ENCODE results near the gene ZFP36L1. TPM values are rescaled to one million over a fixed set of nuclear protein-coding genes. Genes with fewer than 3 reads are reported as not detected.

The ZFP36L1 gene
- total RNA-seq, 1 donor from 2014 or later: 180 TPM

- H3K4me3 Mint-ChIP-seq (ENCODE audit: unreplicated experiment): no peak overlapping the region
- no peaks in the 10 kb centered on the region for H3K27me3 Mint-ChIP-seq (ENCODE audit: low read depth)
- peaks cover 5% of the 10 kb centered on the region for H3K4me1 Mint-ChIP-seq (ENCODE audit: low read depth)
- no peak for DNase-seq (ENCODE audit: low spot score)
- TF ChIP-seq, protein P1, sequence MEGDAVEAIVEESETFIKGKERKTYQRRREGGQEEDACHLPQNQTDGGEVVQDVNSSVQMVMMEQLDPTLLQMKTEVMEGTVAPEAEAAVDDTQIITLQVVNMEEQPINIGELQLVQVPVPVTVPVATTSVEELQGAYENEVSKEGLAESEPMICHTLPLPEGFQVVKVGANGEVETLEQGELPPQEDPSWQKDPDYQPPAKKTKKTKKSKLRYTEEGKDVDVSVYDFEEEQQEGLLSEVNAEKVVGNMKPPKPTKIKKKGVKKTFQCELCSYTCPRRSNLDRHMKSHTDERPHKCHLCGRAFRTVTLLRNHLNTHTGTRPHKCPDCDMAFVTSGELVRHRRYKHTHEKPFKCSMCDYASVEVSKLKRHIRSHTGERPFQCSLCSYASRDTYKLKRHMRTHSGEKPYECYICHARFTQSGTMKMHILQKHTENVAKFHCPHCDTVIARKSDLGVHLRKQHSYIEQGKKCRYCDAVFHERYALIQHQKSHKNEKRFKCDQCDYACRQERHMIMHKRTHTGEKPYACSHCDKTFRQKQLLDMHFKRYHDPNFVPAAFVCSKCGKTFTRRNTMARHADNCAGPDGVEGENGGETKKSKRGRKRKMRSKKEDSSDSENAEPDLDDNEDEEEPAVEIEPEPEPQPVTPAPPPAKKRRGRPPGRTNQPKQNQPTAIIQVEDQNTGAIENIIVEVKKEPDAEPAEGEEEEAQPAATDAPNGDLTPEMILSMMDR (IDR thresholded peaks at IDR 0.05): no peak
- H3K27ac Mint-ChIP-seq (ENCODE audit: unreplicated experiment): no peak overlapping the region
- peaks cover 62% of the 10 kb centered on the region for H3K36me3 Mint-ChIP-seq (ENCODE audit: low read depth)
- peaks cover 50% of the 10 kb centered on the region for H3K9me3 Mint-ChIP-seq (ENCODE audit: low read depth)
Measured at GRCh38 chr14:68836082-68836481, 43.2 kb upstream of the ZFP36L1 start.

DNA sequence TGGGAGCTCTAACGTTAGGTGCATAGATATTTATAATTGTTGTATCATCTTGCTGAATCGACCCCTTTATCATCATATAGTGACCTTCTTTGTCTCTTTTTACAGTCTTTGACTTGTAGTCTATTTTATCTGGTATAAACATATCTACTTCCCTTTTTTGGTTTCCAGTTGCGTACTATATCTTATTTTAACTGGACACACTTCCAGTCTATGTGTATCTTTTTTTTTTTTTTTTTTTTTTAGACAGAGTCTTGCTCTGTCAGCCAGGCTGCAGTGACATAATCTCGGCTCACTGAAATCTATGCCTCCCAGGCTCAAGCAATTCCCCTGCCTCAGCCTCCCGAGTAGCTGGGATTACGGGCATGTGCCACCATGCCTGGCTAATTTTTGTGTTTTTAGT, 41.9 kb upstream of the ZFP36L1 start:
- TF ChIP-seq, protein P1 (IDR thresholded peaks at IDR 0.05): no peak

GRCh38 chr14:68828698-68829097, 35.8 kb upstream of the ZFP36L1 start:
- H3K36me3 Mint-ChIP-seq (ENCODE audit: low read depth): peaks cover 13% of the 10 kb centered on the region
- peaks cover 24% of the 10 kb centered on the region for H3K9me3 Mint-ChIP-seq (ENCODE audit: low read depth)
- TF ChIP-seq, protein P1 (IDR thresholded peaks at IDR 0.05): no peak
- H3K4me3 Mint-ChIP-seq (ENCODE audit: unreplicated experiment): no peak overlapping the region
- H3K27me3 Mint-ChIP-seq (ENCODE audit: low read depth): no peaks in the 10 kb centered on the region
- H3K27ac Mint-ChIP-seq (ENCODE audit: unreplicated experiment): peak overlapping the region; percentile 47
- no peak for DNase-seq (ENCODE audit: low spot score)
- H3K4me1 Mint-ChIP-seq (ENCODE audit: low read depth): peaks cover 3% of the 10 kb centered on the region

More for the DNA sequence above, 41.9 kb upstream of the ZFP36L1 start:
- peaks cover 54% of the 10 kb centered on the region for H3K9me3 Mint-ChIP-seq (ENCODE audit: low read depth)
- no peaks in the 10 kb centered on the region for H3K27me3 Mint-ChIP-seq (ENCODE audit: low read depth)
- H3K27ac Mint-ChIP-seq (ENCODE audit: unreplicated experiment): no peak overlapping the region
- H3K4me3 Mint-ChIP-seq (ENCODE audit: unreplicated experiment): no peak overlapping the region
- peaks cover 57% of the 10 kb centered on the region for H3K36me3 Mint-ChIP-seq (ENCODE audit: low read depth)
- H3K4me1 Mint-ChIP-seq (ENCODE audit: low read depth): no peaks in the 10 kb centered on the region
- no peak for DNase-seq (ENCODE audit: low spot score)

GRCh38 chr14:68825729-68826128, 32.9 kb upstream of the ZFP36L1 start:
- Mint-ChIP-seq H3K9me3 (ENCODE audit: low read depth) (peaks cover 4% of the 10 kb centered on the region), H3K27ac (ENCODE audit: unreplicated experiment) (peak overlapping the region; percentile 49), H3K4me3 (ENCODE audit: unreplicated experiment) (no peak overlapping the region), H3K27me3 (ENCODE audit: low read depth) (no peaks in the 10 kb centered on the region), H3K36me3 (ENCODE audit: low read depth) (peaks cover 5% of the 10 kb centered on the region), H3K4me1 (ENCODE audit: low read depth) (peaks cover 5% of the 10 kb centered on the region)
- TF ChIP-seq, protein P1 (IDR thresholded peaks at IDR 0.05): no peak
- no peak for DNase-seq (ENCODE audit: low spot score)

GRCh38 chr14:68824517-68825347, 31.9 kb upstream of the ZFP36L1 start:
- no peaks in the 10 kb centered on the region for H3K9me3 Mint-ChIP-seq (ENCODE audit: low read depth)
- TF ChIP-seq, protein P1 (IDR thresholded peaks at IDR 0.05): peak; percentile 88
- no peak overlapping the region for H3K4me3 Mint-ChIP-seq (ENCODE audit: unreplicated experiment)
- peaks cover 7% of the 10 kb centered on the region for H3K36me3 Mint-ChIP-seq (ENCODE audit: low read depth)
- DNase-seq (ENCODE audit: low spot score): no peak
- no peak overlapping the region for H3K27ac Mint-ChIP-seq (ENCODE audit: unreplicated experiment)
- H3K4me1 Mint-ChIP-seq (ENCODE audit: low read depth): peaks cover 8% of the 10 kb centered on the region
- H3K27me3 Mint-ChIP-seq (ENCODE audit: low read depth): no peaks in the 10 kb centered on the region
